H9 (cell line): ENCODE measurements around the gene SLC22A15. TPM values are rescaled to one million over a fixed set of nuclear protein-coding genes. Genes with fewer than 3 reads are reported as not detected.

ENCODE experiments used
- DNase-seq: peaks from one replicate; pipeline ENCODE4 v3.0.0-alpha.2; 2017
- H2AFZ ChIP-seq: one replicate; pipeline ENCODE4 v1.6.1; 2013; ENCODE audit warnings: mild to moderate bottlenecking, low read length, control low read depth, moderate library complexity
- H2AK5ac ChIP-seq: 2 replicates; pipeline ENCODE4 v1.6.1; 2013; ENCODE audit warnings: low read length, control low read depth, mixed read lengths; ENCODE audit not compliant: insufficient read length
- H2BK120ac ChIP-seq: one replicate; pipeline ENCODE4 v1.6.1; 2013; ENCODE audit warnings: low read depth, mild to moderate bottlenecking, low read length, control low read depth, inconsistent platforms; ENCODE audit not compliant: poor library complexity, severe bottlenecking
- H2BK12ac ChIP-seq: 2 replicates; pipeline ENCODE4 v1.6.1; 2013; ENCODE audit warnings: low read length, control low read depth, mixed read lengths, low read depth; ENCODE audit not compliant: insufficient read length
- H2BK15ac ChIP-seq: 2 replicates; pipeline ENCODE4 v1.6.1; 2013; ENCODE audit warnings: low read depth, low read length, control low read depth
- H2BK20ac ChIP-seq: one replicate; pipeline ENCODE4 v1.6.1; 2013; ENCODE audit warnings: low read depth, mild to moderate bottlenecking, low read length, control low read depth, inconsistent platforms; ENCODE audit not compliant: poor library complexity, severe bottlenecking
- H2BK5ac ChIP-seq: 2 replicates; pipeline ENCODE4 v1.6.1; 2013; ENCODE audit warnings: low read length, control low read depth, mixed read lengths; ENCODE audit not compliant: insufficient read length
- H3K14ac ChIP-seq: 2 replicates; pipeline ENCODE4 v1.6.1; 2013; ENCODE audit warnings: low read length, control low read depth; ENCODE audit not compliant: insufficient read depth
- H3K18ac ChIP-seq: 2 replicates; pipeline ENCODE4 v1.6.1; 2013; ENCODE audit warnings: low read depth, mild to moderate bottlenecking, mixed read lengths, low read length, control low read depth; ENCODE audit not compliant: insufficient read length
- H3K23ac ChIP-seq: 2 replicates; pipeline ENCODE4 v1.6.1; 2013; ENCODE audit warnings: low read length, control low read depth, mixed read lengths, low read depth; ENCODE audit not compliant: insufficient read length
- H3K23me2 ChIP-seq: 2 replicates; pipeline ENCODE4 v1.6.1; 2013; ENCODE audit warnings: low read depth, mild to moderate bottlenecking, mixed read lengths, low read length, control low read depth; ENCODE audit not compliant: insufficient read length, poor library complexity, severe bottlenecking
- H3K27ac ChIP-seq: 2 replicates; pipeline ENCODE4 v1.5.1; 2013; ENCODE audit warnings: low read length, control low read depth, mixed read lengths, low read depth; ENCODE audit not compliant: insufficient read length
- H3K27me3 ChIP-seq: 2 replicates; pipeline ENCODE4 v1.6.1; 2013; ENCODE audit warnings: low read length, control low read depth, inconsistent platforms; ENCODE audit not compliant: insufficient read depth
- H3K4ac ChIP-seq: 2 replicates; pipeline ENCODE4 v1.6.1; 2013; ENCODE audit warnings: low read depth, mild to moderate bottlenecking, control low read depth, inconsistent platforms, low read length, moderate library complexity
- H3K4me1 ChIP-seq: 2 replicates; pipeline ENCODE4 v1.6.1; 2013; ENCODE audit warnings: low read length, control low read depth, inconsistent platforms; ENCODE audit not compliant: insufficient read depth
- H3K4me2 ChIP-seq: 2 replicates; pipeline ENCODE4 v1.6.1; 2013; ENCODE audit warnings: low read length, control low read depth, mixed read lengths; ENCODE audit not compliant: insufficient read length, insufficient read depth
- H3K56ac ChIP-seq: 2 replicates; pipeline ENCODE4 v1.6.1; 2013; ENCODE audit warnings: low read depth, mild to moderate bottlenecking, mixed read lengths, low read length, control low read depth; ENCODE audit not compliant: insufficient read length
- H3K79me1 ChIP-seq: 2 replicates; pipeline ENCODE4 v1.6.1; 2013; ENCODE audit warnings: low read depth, mild to moderate bottlenecking, moderate library complexity, low read length, control low read depth, inconsistent platforms; ENCODE audit not compliant: insufficient read depth, poor library complexity, severe bottlenecking
- H3K79me2 ChIP-seq: 2 replicates; pipeline ENCODE4 v1.6.1; 2013; ENCODE audit warnings: low read length, control low read depth, inconsistent platforms; ENCODE audit not compliant: insufficient read depth
- H3K9ac ChIP-seq: 2 replicates; pipeline ENCODE4 v1.6.1; 2013; ENCODE audit warnings: low read length, control low read depth, mixed read lengths; ENCODE audit not compliant: insufficient read length; ENCODE audit errors: extremely low read depth
- H3K9me3 ChIP-seq: one replicate; pipeline ENCODE4 v1.6.1; 2013; ENCODE audit warnings: low read depth, low read length, inconsistent platforms; ENCODE audit not compliant: control insufficient read depth
- H3T11ph ChIP-seq: one replicate; pipeline ENCODE4 v1.6.1; 2013; ENCODE audit warnings: mild to moderate bottlenecking, low read length, control low read depth, inconsistent platforms
- H4K20me1 ChIP-seq: one replicate; pipeline ENCODE4 v1.6.1; 2013; ENCODE audit not compliant: control insufficient read depth, insufficient read length, insufficient read depth
- H4K5ac ChIP-seq: 2 replicates; pipeline ENCODE4 v1.6.1; 2013; ENCODE audit warnings: low read depth, mild to moderate bottlenecking, mixed read lengths, low read length, control low read depth; ENCODE audit not compliant: insufficient read length
- H4K8ac ChIP-seq: replicated peaks from 2 replicates; pipeline ENCODE4 v1.6.1; 2013; ENCODE audit warnings: low read length, control low read depth, mixed read lengths, low read depth; ENCODE audit not compliant: insufficient read length
- H4K91ac ChIP-seq: 2 replicates; pipeline ENCODE4 v1.6.1; 2013; ENCODE audit warnings: low read depth, mild to moderate bottlenecking, moderate library complexity, mixed read lengths, low read length, control low read depth; ENCODE audit not compliant: insufficient read length
- H3K27ac Mint-ChIP-seq, 3 experiments: 2 replicates in 2 of 3; 3 replicates in 1 of 3; pipeline ENCODE4 v1.8.0; 2020 to 2021; ENCODE audit warnings: mixed read lengths in 3 of 3, mild to moderate bottlenecking in 1 of 3, moderate library complexity in 1 of 3
- H3K27me3 Mint-ChIP-seq: 2 replicates; pipeline ENCODE4 v1.8.0; 2021; ENCODE audit warnings: low read depth, mild to moderate bottlenecking, moderate library complexity, mixed read lengths
- H3K36me3 Mint-ChIP-seq, 3 experiments: 2 replicates in 2 of 3; 3 replicates in 1 of 3; pipeline ENCODE4 v1.8.0; 2020 to 2021; ENCODE audit warnings: low read depth in 3 of 3, mixed read lengths in 3 of 3; ENCODE audit not compliant: insufficient read depth in 1 of 3
- H3K4me1 Mint-ChIP-seq, 2 experiments: 2 replicates each; pipeline ENCODE4 v1.8.0; 2020; ENCODE audit warnings: mixed read lengths in 2 of 2
- H3K4me3 Mint-ChIP-seq, 2 experiments: 2 replicates in 1 of 2; 3 replicates in 1 of 2; pipeline ENCODE4 v1.8.0; 2020 to 2021; ENCODE audit warnings: mild to moderate bottlenecking in 2 of 2, mixed read lengths in 2 of 2, moderate library complexity in 1 of 2
- H3K9me3 Mint-ChIP-seq, 2 experiments: 2 replicates in 1 of 2; 3 replicates in 1 of 2; pipeline ENCODE4 v1.8.0; 2020; ENCODE audit warnings: mild to moderate bottlenecking in 2 of 2, mixed read lengths in 2 of 2, moderate library complexity in 1 of 2
- CTCF ChIP-seq: fragments of 200-600 bp; sonication (generic); conservative IDR thresholded peaks from 3 replicates; pipeline ENCODE4 v1.8.0; 2021; ENCODE audit warnings: antibody characterized with exemption, mild to moderate bottlenecking
- WGBS: extraction: QIAGEN DNeasy Blood & Tissue Kit; methylation state at CpG from one replicate; pipeline ENCODE4 v1.1.7; 2013; ENCODE audit warnings: missing lambda C conversion rate, low lambda C conversion rate, mixed read lengths; ENCODE audit not compliant: insufficient read length; ENCODE audit errors: extremely low coverage; 5-methylcytosine and 5-hydroxymethylcytosine counted together
- total RNA-seq: library from RNA; stranded (reverse); gene quantifications from 2 replicates; pipeline ENCODE4 v1.2.1, GENCODE V29; 2021

Gene SLC22A15
- total RNA-seq, 1 experiment from 2014 or later = 3.2 TPM

GRCh38 chr1:116015679-116016078 lies 39.4 kb downstream of the SLC22A15 start:
- H3K23me2 ChIP-seq = no peaks in the 10 kb centered on the region
- Mint-ChIP-seq H3K4me1 (peaks cover 8 to 10% of the 10 kb centered on the region in 2 experiments; a peak in 3 of 4 replicates), H3K36me3 (peaks cover 2 to 3% (median 2%) of the 10 kb centered on the region in 3 experiments; a peak in 4 of 7 replicates), H3K27ac (no peak overlapping the region), H3K9me3 (peaks cover 0 to 2% of the 10 kb centered on the region in 2 experiments; a peak in 1 of 5 replicates), H3K27me3 (no peaks in the 10 kb centered on the region), H3K4me3 (no peak overlapping the region)
- H2AFZ ChIP-seq = no peak overlapping the region
- H3K9ac ChIP-seq = no peak overlapping the region
- no peaks in the 10 kb centered on the region for H3K9me3 ChIP-seq
- no peaks in the 10 kb centered on the region for H3K79me1 ChIP-seq
- no peak overlapping the region for H3T11ph ChIP-seq
- DNase-seq = no peak
- no peaks in the 10 kb centered on the region for H4K20me1 ChIP-seq
- H4K5ac ChIP-seq = no peak overlapping the region
- no peak overlapping the region for H2AK5ac ChIP-seq
- TF ChIP-seq CTCF = no peak
- no peaks in the 10 kb centered on the region for H3K4me1 ChIP-seq
- no peak overlapping the region for H2BK15ac ChIP-seq
- H3K27ac ChIP-seq = no peak overlapping the region
- no peak overlapping the region for H4K8ac ChIP-seq
- no peak overlapping the region for H3K14ac ChIP-seq
- no peak overlapping the region for H3K18ac ChIP-seq
- H2BK120ac ChIP-seq = no peak overlapping the region
- H2BK12ac ChIP-seq = no peak overlapping the region
- WGBS = no CpG with 5 or more reads among the region's 1 CpG
- no peaks in the 10 kb centered on the region for H3K27me3 ChIP-seq
- H3K23ac ChIP-seq = no peak overlapping the region
- H3K56ac ChIP-seq = no peak overlapping the region
- no peak overlapping the region for H3K4ac ChIP-seq
- no peak overlapping the region for H2BK5ac ChIP-seq
- no peak overlapping the region for H3K4me2 ChIP-seq
- no peak overlapping the region for H4K91ac ChIP-seq
- H2BK20ac ChIP-seq = no peak overlapping the region
- H3K79me2 ChIP-seq = no peaks in the 10 kb centered on the region
